K562 (cell line): ENCODE measurements around the gene CALB2. TPM values are rescaled to one million over a fixed set of nuclear protein-coding genes. Genes with fewer than 3 reads are reported as not detected.

Experiments used
- ATAC-seq: fragments of 200-7000 bp; cut with Tn5 transposase; 3 replicates; pipeline ENCODE4 v1.9.1; 2020; ENCODE audit warnings: moderate library complexity
- BruUV-seq: library from RNA; stranded (reverse); fragments of 400-500 nt; replicated peaks from 2 replicates; lab custom pipeline; 2021; lab: Mats Ljungman, UMichigan
- CTCF ChIA-PET: fragments of 300-600 bp; formaldehyde crosslinking; extraction: SDS; loops from one replicate; lab custom pipeline; 2021; ENCODE audit warnings: low intra/inter-chr PET ratio; lab: Yijun Ruan, JAX
- POLR2A ChIA-PET: fragments of 300-600, 350-650 bp; sonication (Branson Sonifier 250); formaldehyde crosslinking; extraction: SDS; loops from one replicate; lab custom pipeline; 2021; ENCODE audit warnings: antibody characterized with exemption, inconsistent platforms; lab: Yijun Ruan, JAX
- DNase-seq, 4 experiments: peaks; one replicate each; pipeline versions ENCODE4 v3.0.0 to v3.0.0-alpha.2; 2011 to 2018; ENCODE audit warnings: low spot score in 3 of 4, mixed read lengths in 3 of 4; ENCODE audit errors: extremely low read depth in 1 of 4
- FAIRE-seq: peaks from 2 replicates; lab custom pipeline; 2011; peaks lifted over from hg19 to GRCh38; lab: Jason Lieb, UNC
- H2AFZ ChIP-seq: 2 replicates; pipeline ENCODE4 v1.6.0; 2011; ENCODE audit warnings: low read depth, low read length, control low read depth, inconsistent platforms
- H3K27ac ChIP-seq: fragments of 200-600 bp; 3 replicates; pipeline ENCODE4 v1.8.0; 2011; ENCODE audit warnings: low read depth, mild to moderate bottlenecking, control low read depth, inconsistent platforms, low read length, moderate library complexity, mixed read lengths; ENCODE audit errors: extremely low read depth
- H3K27me3 ChIP-seq, 2 experiments: fragments of 300-600 bp in 1 of 2; 2 replicates in 1 of 2; 3 replicates in 1 of 2; pipeline versions ENCODE4 v1.6.0 to v1.8.0; 2011; ENCODE audit warnings: inconsistent platforms in 2 of 2, low read length in 2 of 2, mild to moderate bottlenecking in 1 of 2, mixed read lengths in 1 of 2, moderate library complexity in 1 of 2; ENCODE audit not compliant: control insufficient read depth in 2 of 2, insufficient read depth in 2 of 2
- H3K36me3 ChIP-seq: fragments of 300-600 bp; 3 replicates; pipeline ENCODE4 v1.8.0; 2011; ENCODE audit warnings: mild to moderate bottlenecking, low read length, inconsistent platforms; ENCODE audit not compliant: control insufficient read depth, insufficient read depth
- H3K4me1 ChIP-seq, 2 experiments: fragments of 200-600 bp in 1 of 2; replicated peaks in 1 of 2; 2 replicates in 1 of 2; 3 replicates in 1 of 2; pipeline versions ENCODE4 v1.5.1 to v1.8.0; 2011; ENCODE audit warnings: inconsistent platforms in 2 of 2, low read length in 2 of 2, mild to moderate bottlenecking in 1 of 2, mixed read lengths in 1 of 2, moderate library complexity in 1 of 2; ENCODE audit not compliant: control insufficient read depth in 2 of 2, insufficient read depth in 2 of 2
- H3K4me2 ChIP-seq: 2 replicates; pipeline ENCODE4 v1.6.1; 2011; ENCODE audit warnings: low read length, control low read depth, inconsistent platforms, mixed read lengths; ENCODE audit not compliant: insufficient read depth
- H3K4me3 ChIP-seq: fragments of 200-600 bp; sonication (generic), shearing (Covaris generic); 2 replicates; pipeline ENCODE4 v1.5.1; 2016; ENCODE audit warnings: control low read depth, inconsistent platforms
- H3K79me2 ChIP-seq: fragments of 200-600 bp; 3 replicates; pipeline ENCODE4 v1.8.0; 2011; ENCODE audit warnings: low read length, inconsistent platforms; ENCODE audit not compliant: control insufficient read depth, insufficient read depth
- H3K9ac ChIP-seq, 2 experiments: 2 replicates each; pipeline versions ENCODE4 v1.6.0 to v1.6.1; 2011; ENCODE audit warnings: low read depth in 2 of 2, low read length in 2 of 2, control low read depth in 1 of 2, inconsistent platforms in 1 of 2, mild to moderate bottlenecking in 1 of 2, mixed read lengths in 1 of 2; ENCODE audit not compliant: insufficient read depth in 1 of 2
- H3K9me1 ChIP-seq: one replicate; pipeline ENCODE4 v1.6.0; 2011; ENCODE audit warnings: inconsistent platforms, mild to moderate bottlenecking, low read length, moderate library complexity; ENCODE audit not compliant: control insufficient read depth, insufficient read depth
- H3K9me3 ChIP-seq: replicated peaks from 2 replicates; pipeline ENCODE4 v1.5.1; 2011; ENCODE audit warnings: low read depth, low read length, inconsistent platforms; ENCODE audit not compliant: control insufficient read depth, insufficient read depth
- H4K20me1 ChIP-seq: replicated peaks from 2 replicates; pipeline ENCODE4 v1.6.1; 2011; ENCODE audit warnings: low read length, inconsistent platforms, mixed read lengths; ENCODE audit not compliant: control insufficient read depth, insufficient read depth
- DPF2 ChIP-seq: fragments of 450-650 bp; IDR thresholded peaks from 2 replicates; pipeline ENCODE4 v1.6.1; 2016
- EP300 ChIP-seq: IDR thresholded peaks from 2 replicates; pipeline ENCODE4 v1.6.1; 2012; ENCODE audit warnings: low read length, improper control_type of control experiment
- ETS2 ChIP-seq: IDR thresholded peaks from 2 replicates; pipeline ENCODE4 v1.6.1; 2016; ENCODE audit warnings: borderline replicate concordance, missing genetic modification characterization, mild to moderate bottlenecking, moderate library complexity, missing compliant biosample characterization; ENCODE audit not compliant: poor library complexity, severe bottlenecking
- GABPA ChIP-seq: fragments of 200-800 bp; sonication (Bioruptor generic); conservative IDR thresholded peaks from 2 replicates; pipeline ENCODE4 v1.6.1; 2016; ENCODE audit warnings: low read depth, missing genetic modification characterization, missing compliant biosample characterization
- HDAC2 ChIP-seq: fragments of 450-650 bp; IDR thresholded peaks from 2 replicates; pipeline ENCODE4 v1.6.1; 2016; ENCODE audit warnings: mild to moderate bottlenecking
- NFIC ChIP-seq: fragments of 450-650 bp; IDR thresholded peaks from 2 replicates; pipeline ENCODE4 v1.6.1; 2017; ENCODE audit warnings: mild to moderate bottlenecking, inconsistent platforms
- RNF2 ChIP-seq: sonication (generic); IDR thresholded peaks from 2 replicates; pipeline ENCODE4 v1.6.1; 2016
- TCF3 ChIP-seq: sonication (generic); formaldehyde crosslinking; IDR thresholded peaks from 2 replicates; pipeline ENCODE4 v1.4.0; 2020; ENCODE audit warnings: mild to moderate bottlenecking, missing genetic modification reagents
- XRCC3 ChIP-seq: fragments of 450-650 bp; IDR thresholded peaks from 2 replicates; pipeline ENCODE4 v1.6.1; 2017; ENCODE audit warnings: mild to moderate bottlenecking, moderate library complexity
- ZNF121 ChIP-seq: sonication (generic); formaldehyde crosslinking; conservative IDR thresholded peaks from 2 replicates; pipeline ENCODE4 v1.8.0; 2022; ENCODE audit warnings: missing genetic modification reagents
- WGBS: fragments of 100-300 bp; shearing (Covaris generic); methylation state at CpG from one replicate; pipeline ENCODE4 v1.1.6; 2016; ENCODE audit warnings: low coverage, mixed read lengths; ENCODE audit not compliant: insufficient coverage; ENCODE audit errors: missing lambda C conversion rate; 5-methylcytosine and 5-hydroxymethylcytosine counted together
- in situ Hi-C: fragments of 300-500 bp; cut with MboI; formaldehyde crosslinking; loops from 4 replicates; pipeline ENCODE4 v1.15.0; 2018; ENCODE audit warnings: inconsistent platforms, mixed read lengths
- intact Hi-C: fragments of 100-400 bp; cut with micrococcal nuclease; formaldehyde crosslinking; loops from 2 replicates; pipeline ENCODE4 v1.14.2; 2022
- polyA plus RNA-seq, 8 experiments: library from polyadenylated mRNA; depleted of rRNA in 4 of 8; stranded (reverse) in 5 of 8; unstranded in 3 of 8; fragments of >200 nt; fragmentation: Nextera tagmentation in 2 of 8; fragmentation: Illumina TruSeq in 1 of 8; extraction: Ambion mirVana in 2 of 8; extraction: Trizol in 1 of 8; gene quantifications; 2 replicates each; pipeline versions ENCODE4 v1.2.1 to v1.2.3, GENCODE V29; 2011 to 2014; ENCODE audit warnings: inconsistent platforms in 1 of 8, missing spikeins in 1 of 8
- total RNA-seq, 7 experiments: library from RNA; depleted of rRNA in 6 of 7; stranded (reverse); fragments of >200 nt in 6 of 7; fragmentation: Illumina TruSeq in 2 of 7; extraction: Trizol in 2 of 7; gene quantifications; 2 replicates each; pipeline versions ENCODE4 v1.2.1 to v1.2.3, GENCODE V29; 2011 to 2021; ENCODE audit warnings: low replicate concordance in 1 of 7

CALB2 gene
- total and polyA plus RNA-seq, 9 of the 15 experiments (the other 6 are each of a cell fraction or from before 2014, with no cell fraction given): not detected

DNA sequence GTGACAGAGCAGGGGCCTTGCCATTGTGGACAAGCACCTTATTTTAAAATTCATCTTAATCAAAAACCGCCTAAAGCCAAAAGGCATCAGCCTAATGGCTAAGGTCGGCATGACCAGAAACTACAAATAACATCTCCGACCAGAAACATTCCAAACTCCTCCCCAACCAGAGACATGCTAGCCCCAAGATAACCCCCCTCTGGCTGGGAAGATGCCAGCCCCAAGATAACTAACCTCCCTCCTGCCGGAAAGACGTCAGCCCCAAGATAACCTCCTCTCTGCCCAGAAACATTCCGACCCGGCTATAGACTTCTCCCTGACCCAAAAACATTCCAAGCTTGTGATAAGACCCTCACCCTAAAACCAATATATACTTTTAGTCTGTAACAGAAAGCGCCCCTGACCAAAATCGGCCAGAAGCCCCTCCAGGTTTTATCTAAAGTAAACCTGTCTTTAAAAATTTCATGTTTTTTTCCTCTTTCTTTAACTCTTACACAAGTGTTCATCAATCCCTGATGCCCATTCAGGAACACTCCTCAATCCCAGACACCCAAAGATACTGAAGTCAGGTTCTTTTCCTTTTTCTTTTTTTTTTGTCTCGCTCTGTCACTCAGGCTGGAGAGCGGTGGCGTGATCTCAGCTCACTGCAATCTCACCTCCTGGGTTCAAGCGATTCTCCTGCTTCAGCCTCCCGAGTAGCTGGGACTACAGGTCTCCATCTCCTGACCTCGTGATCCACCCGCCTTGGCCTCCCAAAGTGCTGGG lies 50.7 kb downstream of the CALB2 start (continued):
- TF ChIP-seq DPF2 (0 out of 2 replicates have a peak, but pooled peaks have one; percentile 19), XRCC3 (no peak), ETS2 (no peak)

DNA sequence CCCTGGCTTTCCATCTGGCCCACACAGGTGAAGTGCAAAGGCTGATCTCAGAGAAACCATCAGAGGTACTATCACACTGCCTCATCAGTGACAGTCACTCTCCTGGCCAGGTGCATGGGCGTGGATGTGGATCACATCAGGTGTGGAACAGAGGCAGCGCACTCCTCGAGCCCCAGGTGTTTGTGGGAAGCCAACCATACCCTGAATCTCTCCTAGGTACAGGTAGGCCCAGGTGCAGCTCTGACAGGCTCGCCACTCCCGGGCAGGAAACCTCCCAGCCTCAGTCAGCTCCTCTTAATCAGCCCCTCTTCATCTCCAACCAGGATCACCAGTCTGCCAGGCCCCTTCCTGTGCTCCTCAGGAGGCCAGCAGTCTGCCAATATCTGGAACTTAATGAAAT lies 51.6 kb downstream of the CALB2 start:
- CTCF ChIA-PET: interaction anchor here (0.9 kb wide), 1 partner anchor 201 kb away, joined by 6 read pairs; no protein-coding TSS in a partner anchor
- Histone ChIP-seq H3K4me2 (no peak overlapping the region), H3K9me1 (no peaks in the 10 kb centered on the region)
- ATAC-seq (no peak), FAIRE-seq (no peak)
- intact Hi-C loops: no loop called here
- TF ChIP-seq ZNF121 (CRISPR knock-in tag): no peak
- TF ChIP-seq HDAC2: no peak
- TF ChIP-seq EP300: no peak
- TF ChIP-seq NFIC: no peak
- no peak for TF ChIP-seq RNF2
- TF ChIP-seq GABPA (tag): no peak
- no peak for TF ChIP-seq TCF3 (CRISPR knock-in tag)
- TF ChIP-seq, all 486 proteins: peak for 0
- Histone ChIP-seq H3K27me3 (peaks cover 10 to 33% of the 10 kb centered on the region in 2 experiments), H3K27ac (no peak overlapping the region), H3K9ac (no peak overlapping the region), H3K9me3 (no peaks in the 10 kb centered on the region), H3K4me3 (no peak overlapping the region), H3K79me2 (no peaks in the 10 kb centered on the region), H3K4me1 (peaks cover 0 to 10% of the 10 kb centered on the region in 2 experiments; a peak in 3 of 5 replicates), H2AFZ (no peak overlapping the region), H4K20me1 (0 out of 2 replicates have a peak, but pooled peaks cover 12% of the 10 kb centered on the region), H3K36me3 (no peaks in the 10 kb centered on the region)
- 0% methylated on average over 5 of the region's 5 CpGs for WGBS
- DNase-seq: no peak
- in situ Hi-C loops: loop anchor here (5.0 kb wide), 1 partner anchor 87 kb away; no protein-coding TSS in a partner anchor
- POLR2A ChIA-PET: interaction anchor here (0.6 kb wide), 1 partner anchor 398 kb away, joined by 3 read pairs; no protein-coding TSS in a partner anchor
- BruUV-seq: no TSS peak
